Right ventricle myocardium inferior (tissue), 1 donor: ENCODE results near the gene HAND1. TPM values are rescaled to one million over a fixed set of nuclear protein-coding genes. Genes with fewer than 3 reads are reported as not detected.

Experiments
- ATAC-seq: fragments of 200-7000 bp; cut with Tn5 transposase; one replicate; pipeline ENCODE4 v1.9.1; 2020; ENCODE audit warnings: mild to moderate bottlenecking, moderate library complexity
- DNase-seq: peaks from one replicate; pipeline ENCODE4 v3.0.0; 2021; ENCODE audit errors: missing footprints
- intact Hi-C: fragments of 100-400 bp; cut with DNase I; formaldehyde crosslinking; loops from one replicate; pipeline ENCODE4 v1.11.0; 2022
- total RNA-seq: library from RNA; stranded (reverse); fragmentation: NEBNext Ultra II Directional; extraction: Animal tissue kit (Norgen Biotek cat#: 25700); gene quantifications from one replicate; pipeline ENCODE4 v1.2.1, GENCODE V29; 2021
- donor health status: DM: no; HTN: yes; CAD: no; lungs with severe emphysema.

Gene HAND1
- total RNA-seq, 1 donor from 2014 or later, result 29.8 TPM

DNA sequence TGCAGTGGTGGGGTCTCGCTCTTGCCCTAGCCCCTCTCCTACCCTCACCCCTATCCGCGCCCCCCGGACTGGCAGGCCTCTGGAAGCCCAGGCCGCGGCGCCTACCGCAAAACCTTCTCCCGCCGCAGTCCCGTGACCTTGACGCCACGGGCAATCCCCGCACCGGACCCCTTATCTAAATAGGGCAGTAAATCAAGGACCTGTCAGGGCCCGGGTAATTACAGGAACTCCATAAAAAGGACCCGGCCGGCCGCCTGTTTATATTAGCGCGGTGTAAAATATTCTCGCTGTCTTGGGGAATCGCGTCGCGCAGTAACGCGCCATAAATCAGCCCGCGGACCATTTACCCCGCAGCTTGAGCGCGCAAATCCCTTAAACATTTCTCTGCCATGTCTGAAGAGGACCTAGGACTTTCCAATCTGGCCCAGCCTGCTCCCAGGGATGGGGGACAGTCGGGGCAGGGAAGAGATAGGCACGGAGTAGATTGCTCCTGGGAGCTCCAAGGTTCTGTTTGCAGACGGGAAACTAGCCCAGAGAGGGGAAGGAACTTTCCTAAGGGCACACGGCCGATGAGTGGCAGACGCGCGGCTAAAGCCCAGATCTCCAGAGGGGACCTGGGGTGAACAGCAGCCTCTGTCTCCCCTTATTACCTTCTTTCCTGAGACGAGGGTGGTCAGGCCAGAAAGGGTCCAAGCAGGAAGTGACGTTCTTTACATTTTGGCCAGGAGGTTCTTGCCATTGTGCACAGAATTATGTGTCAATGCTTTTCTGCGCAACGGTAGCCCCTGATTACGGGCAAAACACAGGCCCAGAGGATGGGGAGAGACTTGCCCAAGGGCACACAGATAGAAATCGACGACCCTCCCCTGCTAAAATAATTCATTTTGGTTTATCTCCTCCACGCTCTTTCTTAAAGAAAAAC, 4.8 kb upstream of the HAND1 start:
- ATAC-seq (no peak), DNase-seq (no peak)
- intact Hi-C loops, result no loop called here

DNA sequence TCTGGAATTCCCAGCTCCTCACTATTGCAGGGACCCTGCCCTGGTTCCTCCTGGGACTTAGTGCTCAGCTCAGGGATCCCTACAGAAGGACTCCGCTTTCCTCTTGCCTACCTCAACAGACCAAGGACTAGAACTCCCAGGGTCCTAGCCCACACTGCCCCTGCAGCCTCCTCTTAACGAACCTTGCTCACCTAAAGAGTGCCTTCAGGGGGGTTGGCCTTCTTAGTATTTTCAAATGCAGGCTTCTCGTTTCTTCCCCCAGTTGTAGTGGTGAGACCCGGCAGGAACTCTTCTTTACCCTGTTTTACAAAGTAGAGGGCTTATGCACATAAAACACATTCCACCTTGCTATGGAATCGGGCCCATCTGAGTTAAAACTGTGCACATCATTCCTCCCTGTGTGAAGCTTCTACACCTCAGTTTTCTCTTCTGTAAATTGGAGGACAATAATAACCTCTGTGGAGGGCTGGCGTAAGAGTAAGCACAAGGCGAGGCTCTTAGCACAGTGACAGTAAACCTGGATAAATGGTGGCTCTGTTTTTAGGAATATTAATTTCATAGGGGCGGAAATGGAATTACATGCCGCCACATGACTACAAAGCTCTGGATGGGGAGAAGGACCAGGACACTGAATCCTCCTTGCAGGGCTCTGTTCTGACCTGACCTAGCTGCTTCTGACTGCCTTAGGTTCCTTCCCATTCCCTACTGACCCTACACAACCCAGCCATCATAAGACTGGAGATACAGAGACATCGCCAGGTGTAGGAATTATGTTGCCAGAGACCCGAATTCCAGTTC, 3.8 kb upstream of the HAND1 start:
- DNase-seq (no peak), ATAC-seq (no peak)
- intact Hi-C loops, result no loop called here

DNA sequence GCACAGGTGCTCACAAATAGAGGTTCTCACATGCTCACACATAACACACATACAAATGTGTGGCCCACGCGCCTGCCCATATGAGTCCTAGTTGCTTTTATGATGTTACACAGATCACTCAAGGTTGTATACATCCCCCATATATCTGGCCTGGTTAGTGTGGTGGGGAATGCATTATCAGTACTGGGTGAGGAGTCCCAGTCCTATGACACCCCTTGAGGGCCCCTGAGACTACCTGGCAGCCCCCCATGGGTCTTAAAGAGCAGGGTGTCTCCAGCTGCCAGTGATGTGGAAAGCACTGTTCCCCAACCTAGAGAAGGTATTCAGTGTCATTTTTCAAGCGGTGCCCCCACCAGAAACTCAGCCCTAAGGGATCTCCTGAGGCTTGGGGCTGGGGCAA, 2.8 kb upstream of the HAND1 start:
- DNase-seq, result no peak
- ATAC-seq, result no peak
- intact Hi-C loops, result no loop called here

DNA sequence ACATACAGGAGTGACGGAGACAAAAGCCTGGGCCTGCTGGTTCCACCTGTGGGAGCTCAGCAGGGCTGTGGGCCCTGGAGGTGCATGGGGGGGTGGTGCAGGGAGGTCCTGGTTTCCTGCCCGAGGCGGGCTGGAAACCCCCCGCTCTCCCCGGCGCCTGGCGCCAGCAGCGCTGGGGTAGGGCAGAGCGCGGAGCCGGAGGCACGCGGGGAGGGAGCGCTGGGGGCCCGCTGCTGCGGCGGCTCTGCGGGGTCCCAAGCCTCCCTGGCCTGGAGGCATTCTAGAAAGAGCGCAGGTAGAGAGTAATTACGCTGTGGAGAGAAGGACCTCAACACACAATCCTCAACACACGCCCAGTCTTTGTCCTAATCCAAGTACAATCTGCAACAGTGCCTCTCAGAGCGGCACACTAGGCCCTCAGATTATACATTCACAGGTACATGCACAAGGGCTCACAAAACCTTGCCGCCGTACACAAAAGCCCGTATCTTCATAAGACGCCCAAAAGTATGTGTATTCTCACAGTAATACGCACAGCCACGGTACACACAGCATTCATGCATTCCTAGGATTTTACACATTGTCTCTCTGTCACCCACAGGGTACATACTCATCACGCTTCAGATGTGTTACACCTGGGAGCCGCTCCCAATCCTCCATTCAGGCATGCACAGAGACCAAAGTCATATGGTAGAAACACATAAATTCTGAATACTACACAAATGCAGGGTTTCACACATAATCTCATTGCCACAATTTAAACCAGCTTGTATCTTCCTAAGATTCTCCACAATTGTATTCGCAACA, 2.1 kb upstream of the HAND1 start:
- ATAC-seq (no peak), DNase-seq (no peak)
- intact Hi-C loops, result loop anchor here (10.0 kb wide), 2 partner anchors 275 to 375 kb away; partner anchors contain the start of genes CNOT8, FAXDC2 and LARP1

DNA sequence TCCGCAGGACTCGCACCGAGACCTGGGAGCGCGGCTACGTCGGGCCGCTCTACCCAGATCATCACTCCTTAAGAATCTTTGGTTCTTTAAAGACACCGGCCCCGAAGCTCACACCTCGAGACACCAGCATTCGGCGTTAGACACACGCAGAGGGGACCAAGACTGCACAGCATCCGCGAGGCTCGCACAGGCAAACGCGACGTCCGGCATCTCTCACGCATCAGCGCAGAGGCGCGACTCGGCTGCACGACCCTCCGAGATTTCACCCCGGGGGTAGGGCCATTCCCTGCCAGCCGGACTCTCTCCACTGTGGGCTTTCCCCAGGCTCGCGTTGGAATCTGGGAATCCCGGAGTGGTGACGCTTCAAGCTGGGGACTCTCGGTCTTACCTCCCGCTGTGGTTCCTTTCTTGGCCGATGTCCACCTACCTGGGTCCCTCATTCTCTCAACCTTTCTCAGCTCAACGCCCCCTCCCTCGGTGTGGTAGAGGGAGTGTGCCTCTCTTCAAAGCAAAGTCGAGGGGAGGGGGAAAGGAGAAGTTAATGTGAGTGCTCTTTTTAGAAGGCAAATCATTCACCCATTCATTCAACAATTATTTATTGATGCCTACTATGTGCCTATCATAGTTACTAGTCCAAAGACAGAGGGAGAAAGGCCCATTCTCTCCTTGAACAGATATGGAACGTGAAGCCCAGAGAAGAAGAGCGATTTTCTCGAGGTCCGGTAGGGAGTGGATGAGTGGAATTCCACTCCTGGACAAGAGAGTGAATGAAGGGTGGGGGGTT, 1.3 kb upstream of the HAND1 start:
- no peak for ATAC-seq
- no peak for DNase-seq
- intact Hi-C loops, result loop anchor here (10.0 kb wide), 2 partner anchors 275 to 375 kb away; partner anchors contain the start of genes CNOT8, FAXDC2 and LARP1

DNA sequence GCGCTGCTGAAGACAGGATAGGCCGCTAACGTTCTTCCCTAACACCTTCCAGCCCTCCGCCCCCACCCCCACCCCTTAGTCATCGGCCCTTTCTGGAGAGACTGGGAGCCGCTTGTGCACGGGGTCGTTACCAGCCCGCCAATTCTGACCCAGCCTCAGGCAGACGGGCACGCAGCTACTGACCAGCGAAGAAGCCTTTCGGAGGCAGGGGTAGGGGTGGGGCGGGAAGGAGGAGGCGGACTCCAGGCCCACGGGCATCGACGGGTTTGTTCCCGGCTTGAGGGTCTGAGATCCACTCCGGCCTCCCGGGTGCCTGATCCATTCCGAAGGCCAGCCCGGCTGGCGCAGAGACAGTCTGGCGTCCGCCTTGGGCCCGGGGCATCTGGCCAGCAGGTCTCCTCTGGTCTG, 729 bp upstream of the HAND1 start:
- ATAC-seq, result no peak
- intact Hi-C loops, result loop anchor here (10.0 kb wide), 2 partner anchors 276 to 376 kb away; partner anchors contain the start of genes CNOT8, FAXDC2 and LARP1
- no peak for DNase-seq

DNA sequence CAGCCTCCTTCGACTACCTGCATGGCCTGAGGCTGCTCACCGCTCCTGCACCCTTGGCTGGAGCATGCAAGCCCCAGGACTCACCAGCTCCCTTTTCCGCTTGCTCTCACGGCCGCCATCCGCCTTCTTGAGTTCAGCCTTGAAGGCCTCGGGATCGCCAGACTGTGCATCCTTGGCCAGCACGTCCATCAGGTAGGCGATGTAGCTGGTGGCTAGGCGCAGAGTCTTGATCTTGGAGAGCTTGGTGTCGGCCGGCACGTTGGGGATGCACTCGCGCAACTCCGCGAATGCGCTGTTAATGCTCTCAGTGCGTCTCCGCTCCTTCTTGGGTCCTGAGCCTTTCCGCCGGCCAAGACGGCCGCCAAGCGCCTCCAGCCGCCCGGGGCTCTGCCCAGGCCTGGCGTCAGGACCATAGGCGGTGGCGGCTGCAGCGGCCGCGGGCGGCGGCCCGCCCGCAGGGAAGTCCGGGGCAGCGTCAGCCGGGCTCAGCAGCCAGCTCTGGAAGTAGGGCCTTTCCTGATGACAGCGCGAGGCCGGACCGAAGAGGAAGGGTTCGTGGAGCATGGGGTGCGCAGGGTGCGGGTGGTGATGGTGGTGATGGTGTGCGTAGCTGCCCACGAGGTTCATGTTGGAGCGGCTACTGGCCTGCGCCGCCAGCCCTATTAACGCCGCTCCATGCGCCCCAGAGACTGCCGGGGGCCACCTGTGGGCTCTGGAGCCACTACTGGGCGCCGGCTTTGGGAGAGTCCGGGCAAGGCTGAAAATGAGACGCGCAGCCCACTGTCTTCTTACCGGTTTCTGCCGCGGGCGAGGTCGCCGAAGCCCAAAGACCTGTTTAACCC, 424 bp downstream of the HAND1 start:
- intact Hi-C loops, result loop anchor here (10.0 kb wide), 2 partner anchors 277 to 377 kb away; partner anchors contain the start of genes CNOT8, FAXDC2 and LARP1
- peak; percentile 45 for ATAC-seq
- no peak for DNase-seq

DNA sequence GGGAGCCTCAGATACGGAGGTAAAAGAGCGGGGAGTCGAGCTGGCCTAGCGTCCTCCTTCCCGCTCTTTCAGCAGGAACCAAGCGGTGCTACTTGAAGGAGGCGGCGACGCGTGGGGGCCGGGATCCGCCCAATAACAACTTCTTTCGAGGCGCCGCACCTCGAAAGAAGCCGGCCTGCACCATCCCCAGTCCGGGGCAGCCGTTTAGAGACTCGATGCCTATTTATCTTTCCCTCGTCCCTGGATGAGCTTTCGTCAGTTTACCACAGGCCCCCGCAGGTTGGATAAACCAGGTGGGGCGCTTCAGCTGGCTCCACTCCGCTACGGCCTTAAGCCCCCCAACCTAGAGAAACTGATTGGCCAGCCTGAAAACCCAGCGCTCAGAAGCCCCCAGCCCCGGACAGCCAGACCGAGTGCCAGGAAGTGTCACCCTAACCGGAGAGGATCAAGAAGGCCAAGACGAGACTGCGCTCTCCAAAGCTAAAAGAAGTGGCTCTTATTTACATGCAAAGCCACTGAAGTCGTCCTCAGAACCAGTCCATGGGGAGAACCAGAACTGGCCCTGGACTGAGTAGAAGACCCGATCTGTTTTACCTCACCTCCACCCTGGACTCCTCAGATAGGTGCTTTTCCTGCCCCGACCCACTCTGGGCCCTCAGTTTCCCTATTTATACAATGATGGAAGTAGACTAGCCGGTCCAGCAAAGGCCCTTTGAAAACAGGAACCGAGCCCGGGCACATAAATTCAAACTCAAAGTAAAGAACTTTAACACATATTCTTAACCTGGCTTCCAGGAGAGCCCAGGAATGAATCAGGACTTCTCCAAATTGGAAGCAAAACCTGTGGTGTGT, 1.4 kb downstream of the HAND1 start:
- DNase-seq (no peak), ATAC-seq (no peak)
- intact Hi-C loops, result loop anchor here (10.0 kb wide), 2 partner anchors 278 to 378 kb away; partner anchors contain the start of genes CNOT8, FAXDC2 and LARP1

DNA sequence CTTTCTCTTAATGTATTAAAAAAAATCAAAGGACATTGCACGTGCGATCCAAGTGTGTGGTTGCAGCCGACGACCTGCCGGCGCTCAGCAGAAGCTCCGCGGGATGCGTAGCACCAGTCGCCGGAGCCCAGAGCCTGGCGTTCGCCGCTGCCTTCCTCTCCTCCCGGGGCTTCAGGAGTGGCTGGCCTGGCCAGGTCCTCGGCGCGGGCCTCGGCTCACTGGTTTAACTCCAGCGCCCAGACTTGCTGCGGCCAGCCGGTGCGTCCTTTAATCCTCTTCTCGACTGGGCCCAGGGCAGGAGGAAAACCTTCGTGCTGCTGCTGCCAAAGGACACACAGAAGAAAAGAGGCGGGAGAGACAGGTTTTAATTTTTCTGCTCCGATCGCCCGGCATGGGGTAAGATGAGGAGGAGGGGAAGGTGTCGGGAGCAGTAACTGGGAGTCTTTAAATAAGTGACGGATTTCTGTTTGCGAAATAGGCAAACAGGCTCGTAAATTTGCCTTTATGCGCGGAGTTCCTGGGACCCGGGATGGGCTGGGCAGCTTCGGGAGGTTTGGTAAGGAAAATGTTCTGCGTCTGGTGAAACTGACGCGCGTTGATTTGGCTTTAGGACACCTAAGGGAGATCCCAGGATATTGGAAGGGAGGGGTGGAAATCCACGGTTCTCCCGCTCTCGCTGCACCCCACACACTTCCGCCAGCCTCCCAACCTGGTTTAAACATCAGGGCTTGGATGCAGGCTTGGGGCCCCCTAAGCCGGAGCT, 2.3 kb downstream of the HAND1 start:
- DNase-seq (no peak), ATAC-seq (no peak)
- intact Hi-C loops, result loop anchor here (10.0 kb wide), 2 partner anchors 279 to 379 kb away; partner anchors contain the start of genes CNOT8, FAXDC2 and LARP1

DNA sequence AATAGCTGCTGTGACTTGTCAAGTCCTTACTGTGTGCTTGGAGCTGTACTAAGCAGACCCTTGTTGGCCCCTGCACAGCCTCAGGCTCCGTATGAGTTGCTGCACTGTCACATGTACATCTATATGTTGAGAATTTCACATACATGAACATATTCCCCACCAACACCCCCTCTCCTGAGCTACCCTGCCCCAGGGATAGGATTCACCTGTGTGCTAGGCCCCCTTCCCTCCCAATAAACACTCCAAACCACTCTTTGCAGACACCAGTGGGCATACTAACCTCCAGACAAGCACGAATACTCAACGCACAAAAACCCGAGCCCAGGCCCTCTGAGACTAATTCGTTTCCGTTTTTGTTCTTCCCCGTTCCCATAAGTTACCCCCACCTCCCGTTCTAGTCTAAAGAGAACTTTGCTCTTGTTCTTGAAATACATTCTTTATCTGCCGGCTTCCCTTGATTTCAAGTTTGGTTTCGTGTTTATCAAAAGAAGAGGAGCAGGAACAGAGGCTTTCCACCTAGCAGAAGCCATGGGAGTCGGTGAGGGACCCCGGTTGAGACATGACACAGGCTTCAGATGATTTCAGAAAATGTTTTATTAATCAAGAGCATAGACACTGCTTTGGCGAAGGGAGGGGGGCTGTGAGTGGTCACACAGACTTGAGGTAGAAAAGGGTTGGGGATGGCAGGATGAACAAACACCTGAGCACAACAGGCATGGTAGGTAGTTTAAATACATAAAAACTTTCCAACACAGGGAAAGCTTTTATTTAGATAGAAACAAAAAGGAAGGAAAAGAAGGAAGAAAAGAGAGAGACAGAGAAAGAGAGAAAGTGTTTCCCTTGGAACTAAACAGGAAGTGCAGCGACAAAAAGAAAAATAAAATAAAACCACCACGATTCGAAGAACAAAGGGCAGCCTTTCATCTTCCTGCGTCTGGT, 3.4 kb downstream of the HAND1 start:
- ATAC-seq, result no peak
- intact Hi-C loops, result loop anchor here (10.0 kb wide), 2 partner anchors 280 to 380 kb away; partner anchors contain the start of genes CNOT8, FAXDC2 and LARP1
- DNase-seq, result no peak

DNA sequence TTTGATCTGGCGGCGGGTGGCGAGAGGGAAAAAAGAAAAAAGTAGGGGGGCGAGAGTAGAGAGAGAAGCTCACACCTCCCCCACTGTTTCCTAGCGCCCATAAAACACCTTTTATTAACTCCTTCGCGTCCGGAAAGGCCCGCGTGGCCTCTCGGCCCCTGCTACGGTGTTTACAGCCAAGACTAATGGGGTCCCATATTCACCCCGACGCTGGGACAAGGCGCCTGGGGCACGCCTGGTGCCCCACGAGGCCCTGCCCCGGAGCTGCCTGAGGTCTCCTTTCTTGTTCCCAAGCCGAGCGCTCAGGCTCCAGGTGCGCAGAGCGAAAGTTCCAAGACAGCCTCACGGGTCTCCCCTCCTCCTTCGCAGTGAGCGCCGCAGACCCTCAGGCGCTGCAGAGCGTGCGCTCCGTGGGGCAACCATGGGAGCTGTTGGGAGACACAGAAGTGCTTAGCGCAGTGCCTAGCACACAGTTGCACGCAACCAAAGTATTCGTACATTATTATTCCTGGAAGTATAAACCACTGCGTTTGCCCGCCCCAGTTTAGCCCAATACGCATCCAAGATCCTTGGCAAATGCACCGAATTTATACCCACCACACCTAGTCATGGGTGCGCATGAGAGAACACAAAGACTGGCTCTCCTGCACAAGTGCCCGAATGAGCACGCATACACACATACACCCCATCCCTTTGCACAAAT, 4.3 kb downstream of the HAND1 start:
- intact Hi-C loops, result loop anchor here (10.0 kb wide), 2 partner anchors 281 to 381 kb away; partner anchors contain the start of genes CNOT8, FAXDC2 and LARP1
- ATAC-seq (no peak), DNase-seq (no peak)

DNA sequence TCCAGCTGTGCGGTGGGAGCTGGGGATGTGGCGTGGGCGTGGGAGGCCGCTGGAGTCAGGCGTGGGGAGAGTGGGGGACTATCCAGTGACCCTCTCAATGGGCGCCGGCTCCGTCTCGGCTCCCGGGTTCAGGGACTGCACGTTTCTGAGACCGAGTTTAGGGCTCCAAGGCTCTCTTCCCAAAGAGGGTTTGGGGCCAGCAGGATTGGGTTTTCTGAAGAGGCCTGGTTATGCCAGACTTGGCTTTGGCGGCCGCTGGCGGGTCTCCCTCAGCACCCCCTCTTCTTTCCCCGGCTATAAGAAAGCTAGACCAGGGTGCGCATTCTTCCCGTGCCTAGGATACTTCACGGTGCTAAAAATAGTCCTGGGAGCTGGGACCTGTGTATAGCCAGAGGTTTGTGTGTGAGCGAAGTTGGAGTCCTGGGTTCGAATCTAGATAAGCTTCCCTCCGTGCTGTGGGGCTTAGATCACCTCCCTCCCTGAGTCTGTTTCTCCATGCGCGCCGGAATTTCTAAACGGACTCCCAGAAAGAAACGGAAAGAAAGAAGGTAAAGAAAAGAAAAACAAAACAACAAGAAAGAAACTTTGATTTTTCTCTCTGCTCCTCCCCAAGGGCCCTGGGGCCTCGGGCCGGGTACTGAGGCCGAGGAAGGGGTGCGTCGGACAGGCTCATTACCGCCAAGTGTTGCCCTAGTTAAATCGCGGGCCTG, 5.0 kb downstream of the HAND1 start:
- DNase-seq (no peak), ATAC-seq (peak; percentile 67)
- intact Hi-C loops, result loop anchor here (10.0 kb wide), 2 partner anchors 282 to 382 kb away; partner anchors contain the start of genes CNOT8, FAXDC2 and LARP1
